ENCODE data around the gene MARF1. TPM values are rescaled to one million over a fixed set of nuclear protein-coding genes. Genes with fewer than 3 reads are reported as not detected.

Gene MARF1
- total and polyA plus RNA-seq, 2 of the 8 experiments (the other 6 are each of a cell fraction or from before 2014, with no cell fraction given), result 5.6 to 31.4 TPM

DNA sequence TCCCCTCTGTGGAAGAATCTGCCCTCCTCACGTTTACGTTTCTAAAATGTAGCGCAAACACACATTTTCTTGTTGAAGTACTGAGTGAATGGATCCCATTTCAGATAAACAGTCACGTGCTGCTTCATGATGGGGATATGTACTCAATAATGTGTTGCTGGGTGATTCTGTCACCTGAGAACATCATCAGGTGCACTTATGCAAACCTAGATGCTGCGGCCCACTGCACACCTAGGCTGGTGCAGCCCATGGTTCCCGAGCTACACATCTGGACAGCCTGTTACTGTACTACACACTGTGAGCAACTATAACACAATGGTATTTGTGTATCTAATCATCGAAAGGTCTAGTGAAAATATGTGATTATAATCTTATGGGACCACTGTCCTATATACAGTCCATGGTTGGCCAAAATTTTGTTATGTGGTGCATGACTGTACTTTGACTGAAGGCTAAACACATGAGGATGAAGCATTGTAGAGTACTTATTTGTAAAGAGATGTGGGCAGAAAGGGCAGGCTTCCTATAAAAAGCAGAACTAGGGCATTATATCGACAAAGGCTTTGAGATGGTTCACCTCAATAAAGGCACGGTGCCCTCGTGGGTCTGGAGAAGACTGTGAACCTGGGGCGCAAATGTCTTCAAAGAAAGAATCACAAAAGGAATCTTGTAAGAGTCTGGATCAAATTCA is 26.3 kb downstream of the MARF1 start (continued):
- no peak for TF ChIP-seq GTF2F1 (IDR thresholded peaks at IDR 0.05; ENCODE audit: borderline replicate concordance, low read depth, low read length)
- no peak for TF ChIP-seq POLR2A (IDR thresholded peaks at IDR 0.05; ENCODE audit: control extremely low read depth in 1 of 2, low read depth in 2 of 2, low read length in 2 of 2)
- no peak for TF ChIP-seq KDM1A (IDR thresholded peaks at IDR 0.05; ENCODE audit: borderline replicate concordance, low read length)

Measured in H1 (cell line).